CD8-positive, alpha-beta memory T cell (primary cell): ENCODE measurements around the gene LRSAM1. TPM values are rescaled to one million over a fixed set of nuclear protein-coding genes. Genes with fewer than 3 reads are reported as not detected.
"Not testable (repeated sequence)": the region's sequence is repeated elsewhere in the genome, so short reads cannot be mapped to it uniquely, and the experiment has no call there.

Experiments
- CTCF ChIA-PET: fragments of 350-600 bp; sonication (Branson Sonifier 250); formaldehyde crosslinking; loops from one replicate; lab custom pipeline; 2021; ENCODE audit warnings: antibody characterized with exemption; lab: Charles Lee
- POLR2A ChIA-PET: fragments of 350-600 bp; sonication (Branson Sonifier 250); formaldehyde crosslinking; loops from one replicate; lab custom pipeline; 2021; ENCODE audit warnings: antibody characterized with exemption; lab: Charles Lee
- DNase-seq, 5 donors: peaks; one replicate each; pipeline versions ENCODE4 v3.0.0 to v3.0.0-alpha.2; 2020 to 2022; ENCODE audit warnings: mixed read lengths in 1 of 5
- H3K27ac ChIP-seq: one replicate; pipeline ENCODE4 v1.7.0; 2013; ENCODE audit warnings: low read depth, mild to moderate bottlenecking, low read length, moderate library complexity
- H3K27me3 ChIP-seq: 2 replicates; pipeline ENCODE4 v1.7.0; 2013; ENCODE audit warnings: low read length, mild to moderate bottlenecking; ENCODE audit not compliant: insufficient read depth, poor library complexity, severe bottlenecking
- H3K36me3 ChIP-seq: 2 replicates; pipeline ENCODE4 v1.7.0; 2013; ENCODE audit warnings: mild to moderate bottlenecking, low read length, moderate library complexity; ENCODE audit not compliant: insufficient read depth
- H3K4me1 ChIP-seq: 2 replicates; pipeline ENCODE4 v1.7.0; 2013; ENCODE audit warnings: mild to moderate bottlenecking, low read length, moderate library complexity; ENCODE audit not compliant: insufficient read depth
- H3K4me3 ChIP-seq: 2 replicates; pipeline ENCODE4 v1.7.0; 2013; ENCODE audit warnings: mild to moderate bottlenecking, low read length
- H3K9me3 ChIP-seq: 2 replicates; pipeline ENCODE4 v1.7.0; 2013; ENCODE audit warnings: mild to moderate bottlenecking, low read length
- H3K27ac Mint-ChIP-seq, 8 donors: one replicate each; pipeline ENCODE4 v1.8.0; 2020 to 2021; ENCODE audit warnings: mixed read lengths in 8 of 8, mild to moderate bottlenecking in 6 of 8, inconsistent platforms in 3 of 8, moderate library complexity in 3 of 8
- H3K27me3 Mint-ChIP-seq, 2 donors: one replicate each; pipeline ENCODE4 v1.8.0; 2020 to 2021; ENCODE audit warnings: mixed read lengths in 2 of 2, mild to moderate bottlenecking in 1 of 2, moderate library complexity in 1 of 2
- H3K36me3 Mint-ChIP-seq, 3 donors: one replicate each; pipeline ENCODE4 v1.8.0; 2020 to 2021; ENCODE audit warnings: mixed read lengths in 3 of 3, inconsistent platforms in 1 of 3, mild to moderate bottlenecking in 1 of 3
- H3K4me1 Mint-ChIP-seq, 3 donors: one replicate each; pipeline ENCODE4 v1.8.0; 2020 to 2021; ENCODE audit warnings: mixed read lengths in 3 of 3, inconsistent platforms in 1 of 3, mild to moderate bottlenecking in 1 of 3
- H3K4me3 Mint-ChIP-seq, 7 donors: one replicate each; pipeline ENCODE4 v1.8.0; 2020 to 2021; ENCODE audit warnings: mixed read lengths in 7 of 7, mild to moderate bottlenecking in 6 of 7, moderate library complexity in 4 of 7, inconsistent platforms in 2 of 7
- H3K9me3 Mint-ChIP-seq, 5 donors: one replicate each; pipeline ENCODE4 v1.8.0; 2020 to 2022; ENCODE audit warnings: mixed read lengths in 5 of 5, mild to moderate bottlenecking in 3 of 5, moderate library complexity in 2 of 5, inconsistent platforms in 1 of 5
- polyA plus RNA-seq: library from polyadenylated mRNA; unstranded; fragments of 300-500 nt; fragmentation: Illumina TruSeq; gene quantifications from one replicate; pipeline ENCODE4 v1.2.3, GENCODE V29; 2021
- total RNA-seq, 2 experiments: library from RNA; stranded (reverse); gene quantifications; one replicate each; pipeline ENCODE4 v1.2.3, GENCODE V29; 2021

LRSAM1 gene
- total and polyA plus RNA-seq, 3 experiments from 2014 or later: 9.5 to 23.0 (median 22.6) TPM

GRCh38 chr9:127466407-127466917 lies 15.2 kb downstream of the LRSAM1 start:
- H3K36me3 Mint-ChIP-seq: peaks cover 8 to 65% (median 15%) of the 10 kb centered on the region in 3 donors
- H3K4me3 ChIP-seq, H3K9me3 Mint-ChIP-seq, H3K27me3 ChIP-seq, CTCF ChIA-PET, H3K4me3 Mint-ChIP-seq, H3K4me1 Mint-ChIP-seq, H3K27ac ChIP-seq, H3K9me3 ChIP-seq, H3K27me3 Mint-ChIP-seq, DNase-seq, POLR2A ChIA-PET, H3K4me1 ChIP-seq: not testable (repeated sequence)
- H3K36me3 ChIP-seq: peaks cover 16% of the 10 kb centered on the region
- peak overlapping the region in 1 of 8 donors; percentile 61 for H3K27ac Mint-ChIP-seq

GRCh38 chr9:127467621-127468020 lies 16.3 kb downstream of the LRSAM1 start:
- Mint-ChIP-seq H3K4me3 (no peak overlapping the region), H3K36me3 (peaks cover 4 to 54% (median 10%) of the 10 kb centered on the region in 3 donors), H3K27me3 (no peaks in the 10 kb centered on the region), H3K27ac (peak overlapping the region in 2 of 8 donors; percentile 9 to 60), H3K4me1 (no peaks in the 10 kb centered on the region), H3K9me3 (no peaks in the 10 kb centered on the region)
- no peak for DNase-seq
- no peaks in the 10 kb centered on the region for H3K27me3 ChIP-seq
- H3K9me3 ChIP-seq: no peaks in the 10 kb centered on the region
- CTCF ChIA-PET: no interaction called here
- no peaks in the 10 kb centered on the region for H3K4me1 ChIP-seq
- H3K36me3 ChIP-seq: peaks cover 8% of the 10 kb centered on the region
- no peak overlapping the region for H3K27ac ChIP-seq
- H3K4me3 ChIP-seq: no peak overlapping the region
- POLR2A ChIA-PET: no interaction called here

- H3K36me3 ChIP-seq: no peaks in the 10 kb centered on the region
- no peaks in the 10 kb centered on the region for H3K4me1 ChIP-seq
- H3K9me3 Mint-ChIP-seq: no peaks in the 10 kb centered on the region
- peaks cover 3 to 54% (median 4%) of the 10 kb centered on the region in 3 donors for H3K36me3 Mint-ChIP-seq
- no peaks in the 10 kb centered on the region for H3K27me3 ChIP-seq
- H3K27ac ChIP-seq: no peak overlapping the region
- DNase-seq: no peak
- H3K4me1 Mint-ChIP-seq: no peaks in the 10 kb centered on the region
- H3K9me3 ChIP-seq: no peaks in the 10 kb centered on the region
- ChIA-PET CTCF (no interaction called here), POLR2A (no interaction called here)
- H3K4me3 Mint-ChIP-seq: no peak overlapping the region
- H3K27ac Mint-ChIP-seq: peak overlapping the region in 1 of 8 donors; percentile 6
- H3K4me3 ChIP-seq: no peak overlapping the region
- H3K27me3 Mint-ChIP-seq: no peaks in the 10 kb centered on the region
These were observed 19.4 kb downstream of the LRSAM1 start for GRCh38 chr9:127470662-127471061.

GRCh38 chr9:127473501-127473900 lies 22.2 kb downstream of the LRSAM1 start:
- Mint-ChIP-seq H3K4me3 (no peak overlapping the region), H3K4me1 (no peaks in the 10 kb centered on the region), H3K27ac (no peak overlapping the region), H3K36me3 (peaks cover 4 to 52% (median 5%) of the 10 kb centered on the region in 3 donors), H3K9me3 (no peaks in the 10 kb centered on the region), H3K27me3 (no peaks in the 10 kb centered on the region)
- Histone ChIP-seq H3K4me1 (no peaks in the 10 kb centered on the region), H3K4me3 (no peak overlapping the region), H3K9me3 (no peaks in the 10 kb centered on the region), H3K27ac (no peak overlapping the region), H3K36me3 (no peaks in the 10 kb centered on the region), H3K27me3 (no peaks in the 10 kb centered on the region)
- ChIA-PET CTCF (no interaction called here), POLR2A (no interaction called here)
- no peak for DNase-seq

GRCh38 chr9:127473932-127474331 lies 22.6 kb downstream of the LRSAM1 start:
- Mint-ChIP-seq H3K27ac (peak overlapping the region in 1 of 8 donors; percentile 1), H3K4me1 (no peaks in the 10 kb centered on the region), H3K9me3 (no peaks in the 10 kb centered on the region), H3K4me3 (no peak overlapping the region), H3K36me3 (peaks cover 4 to 53% (median 5%) of the 10 kb centered on the region in 3 donors), H3K27me3 (no peaks in the 10 kb centered on the region)
- no peaks in the 10 kb centered on the region for H3K9me3 ChIP-seq
- POLR2A ChIA-PET: no interaction called here
- CTCF ChIA-PET: no interaction called here
- no peaks in the 10 kb centered on the region for H3K4me1 ChIP-seq
- H3K36me3 ChIP-seq: no peaks in the 10 kb centered on the region
- H3K27me3 ChIP-seq: no peaks in the 10 kb centered on the region
- H3K27ac ChIP-seq: no peak overlapping the region
- DNase-seq: no peak
- no peak overlapping the region for H3K4me3 ChIP-seq

GRCh38 chr9:127474592-127474991 lies 23.3 kb downstream of the LRSAM1 start:
- Histone ChIP-seq H3K27ac (no peak overlapping the region), H3K4me1 (no peaks in the 10 kb centered on the region), H3K9me3 (no peaks in the 10 kb centered on the region), H3K27me3 (no peaks in the 10 kb centered on the region), H3K36me3 (no peaks in the 10 kb centered on the region), H3K4me3 (no peak overlapping the region)
- no peak overlapping the region for H3K27ac Mint-ChIP-seq
- no peaks in the 10 kb centered on the region for H3K27me3 Mint-ChIP-seq
- peaks cover 4 to 55% (median 5%) of the 10 kb centered on the region in 3 donors for H3K36me3 Mint-ChIP-seq
- no peak overlapping the region for H3K4me3 Mint-ChIP-seq
- no peak for DNase-seq
- H3K9me3 Mint-ChIP-seq: no peaks in the 10 kb centered on the region
- ChIA-PET POLR2A (no interaction called here), CTCF (no interaction called here)
- no peaks in the 10 kb centered on the region for H3K4me1 Mint-ChIP-seq

- CTCF ChIA-PET: no interaction called here
- no peak overlapping the region for H3K4me3 Mint-ChIP-seq
These were observed 28.3 kb downstream of the LRSAM1 start for GRCh38 chr9:127479507-127480081.

GRCh38 chr9:127482662-127483061 lies 31.4 kb downstream of the LRSAM1 start:
- H3K27me3 Mint-ChIP-seq: no peaks in the 10 kb centered on the region
- POLR2A ChIA-PET: no interaction called here
- H3K9me3 Mint-ChIP-seq: no peaks in the 10 kb centered on the region
- CTCF ChIA-PET: no interaction called here
- no peaks in the 10 kb centered on the region for H3K36me3 ChIP-seq
- H3K4me1 ChIP-seq: no peaks in the 10 kb centered on the region
- no peak overlapping the region for H3K27ac ChIP-seq
- H3K9me3 ChIP-seq: no peaks in the 10 kb centered on the region
- H3K4me3 Mint-ChIP-seq: no peak overlapping the region
- no peaks in the 10 kb centered on the region for H3K27me3 ChIP-seq
- H3K27ac Mint-ChIP-seq: peak overlapping the region in 2 of 8 donors; percentile 7 to 46
- no peaks in the 10 kb centered on the region for H3K4me1 Mint-ChIP-seq
- peaks cover 8 to 79% (median 12%) of the 10 kb centered on the region in 3 donors for H3K36me3 Mint-ChIP-seq
- H3K4me3 ChIP-seq: no peak overlapping the region
- no peak for DNase-seq

More at GRCh38 chr9:127479507-127480081, 28.3 kb downstream of the LRSAM1 start:
- H3K4me1 Mint-ChIP-seq: no peaks in the 10 kb centered on the region
- Histone ChIP-seq H3K27me3 (no peaks in the 10 kb centered on the region), H3K27ac (no peak overlapping the region), H3K4me3 (no peak overlapping the region), H3K9me3 (no peaks in the 10 kb centered on the region), H3K36me3 (no peaks in the 10 kb centered on the region), H3K4me1 (no peaks in the 10 kb centered on the region)
- no peaks in the 10 kb centered on the region for H3K9me3 Mint-ChIP-seq
- H3K27me3 Mint-ChIP-seq: no peaks in the 10 kb centered on the region
- POLR2A ChIA-PET: no interaction called here
- H3K36me3 Mint-ChIP-seq: peaks cover 8 to 69% (median 9%) of the 10 kb centered on the region in 3 donors
- no peak for DNase-seq
- H3K27ac Mint-ChIP-seq: no peak overlapping the region
